SK-N-SH (cell line): Measurements from ENCODE around the gene RPL18.

ENCODE experiments used
- CTCF ChIP-seq: fragments of 200-600 bp; sonication (generic); IDR thresholded peaks from 2 replicates; pipeline ENCODE4 v1.6.1; 2017; ENCODE audit warnings: antibody characterized with exemption, mild to moderate bottlenecking, moderate library complexity
- NFIC ChIP-seq: IDR thresholded peaks from 2 replicates; pipeline ENCODE4 v1.4.0; 2012; ENCODE audit warnings: borderline replicate concordance
- POLR2AphosphoS5 ChIP-seq: IDR thresholded peaks from 2 replicates; pipeline ENCODE4 v1.6.1; 2012; ENCODE audit warnings: low read depth, low read length
- SIN3A ChIP-seq: IDR thresholded peaks from 2 replicates; pipeline ENCODE4 v1.6.1; 2012; ENCODE audit warnings: low read depth, mild to moderate bottlenecking, low read length, moderate library complexity, borderline replicate concordance
- TCF12 ChIP-seq: IDR thresholded peaks from 2 replicates; pipeline ENCODE4 v1.4.0; 2012

GRCh38 chr19:48664476-48664875 is 45.5 kb upstream of the RPL18 start:
- TF ChIP-seq CTCF (no peak), TCF12 (no peak), NFIC (no peak), POLR2AphosphoS5 (no peak), SIN3A (no peak)
